Measurements from ENCODE around the gene MTHFD1L. TPM values are rescaled to one million over a fixed set of nuclear protein-coding genes. Genes with fewer than 3 reads are reported as not detected.

The MTHFD1L gene
- total and polyA plus RNA-seq, 2 of the 8 experiments (the other 6 are each of a cell fraction or from before 2014, with no cell fraction given) = 29.2 to 105 TPM

GRCh38 chr6:151018911-151019782 lies 153.6 kb downstream of the MTHFD1L start (continued):
- TF ChIP-seq POU5F1 (IDR thresholded peaks at IDR 0.05; ENCODE audit: low read depth, low read length) = no peak
- TF ChIP-seq SUZ12 (IDR thresholded peaks at IDR 0.05; ENCODE audit: low read length) = no peak

Data from H1 (cell line).